IMR-90 (cell line): Measurements from ENCODE around the gene FAM131C. TPM values are rescaled to one million over a fixed set of nuclear protein-coding genes. Genes with fewer than 3 reads are reported as not detected.

Experiments used
- ATAC-seq: fragments of 200-7000 bp; cut with Tn5 transposase; 2 replicates; pipeline ENCODE4 v1.9.1; 2020; ENCODE audit warnings: low read depth, mild to moderate bottlenecking, moderate library complexity
- BruUV-seq: library from RNA; stranded (reverse); fragments of 400-500 nt; replicated peaks from 2 replicates; lab custom pipeline; 2021; lab: Mats Ljungman, UMichigan
- CTCF ChIA-PET: fragments of 300-600 bp; formaldehyde crosslinking; extraction: SDS; loops from one replicate; lab custom pipeline; 2021; ENCODE audit warnings: antibody characterized with exemption; lab: Yijun Ruan, JAX
- POLR2A ChIA-PET: fragments of 300-600 bp; sonication (Branson Sonifier 250); formaldehyde crosslinking; loops from one replicate; lab custom pipeline; 2022; ENCODE audit warnings: antibody characterized with exemption; ENCODE audit not compliant: unreplicated experiment; lab: Charles Lee
- DNase-seq: peaks from one replicate; pipeline ENCODE4 v3.0.0; 2013
- H2AFZ ChIP-seq: replicated peaks from 2 replicates; pipeline ENCODE3; 2013; ENCODE audit warnings: low read length, mild to moderate bottlenecking; ENCODE audit not compliant: poor library complexity
- H2AK5ac ChIP-seq: 2 replicates; pipeline ENCODE4 v1.6.1; 2013; ENCODE audit warnings: low read depth, low read length, inconsistent platforms
- H2AK9ac ChIP-seq: replicated peaks from 2 replicates; pipeline ENCODE3; 2013; ENCODE audit warnings: mild to moderate bottlenecking, low read depth, low read length, moderate library complexity; ENCODE audit not compliant: poor library complexity
- H2BK120ac ChIP-seq: 2 replicates; pipeline ENCODE4 v1.6.1; 2013; ENCODE audit warnings: low read depth, low read length, inconsistent platforms
- H2BK15ac ChIP-seq: 3 replicates; pipeline ENCODE4 v1.6.1; 2013; ENCODE audit warnings: low read depth, low read length, inconsistent platforms
- H2BK20ac ChIP-seq: 2 replicates; pipeline ENCODE4 v1.6.1; 2013; ENCODE audit warnings: low read depth, mild to moderate bottlenecking, inconsistent platforms, low read length, moderate library complexity
- H2BK5ac ChIP-seq: 2 replicates; pipeline ENCODE4 v1.6.1; 2013; ENCODE audit warnings: mild to moderate bottlenecking, low read depth, low read length, inconsistent platforms; ENCODE audit not compliant: poor library complexity, severe bottlenecking
- H3K14ac ChIP-seq: replicated peaks from 2 replicates; pipeline ENCODE4 v1.6.1; 2013; ENCODE audit warnings: low read depth, low read length, inconsistent platforms
- H3K18ac ChIP-seq: 2 replicates; pipeline ENCODE4 v1.6.1; 2013; ENCODE audit warnings: low read depth, low read length, control low read depth
- H3K23ac ChIP-seq: 2 replicates; pipeline ENCODE4 v1.6.1; 2013; ENCODE audit warnings: low read depth, low read length, inconsistent platforms
- H3K27ac ChIP-seq: 2 replicates; pipeline ENCODE4 v1.5.1; 2013; ENCODE audit warnings: mild to moderate bottlenecking, control low read depth, low read length; ENCODE audit not compliant: insufficient read depth
- H3K27me3 ChIP-seq: 2 replicates; pipeline ENCODE4 v1.6.1; 2013; ENCODE audit warnings: low read length; ENCODE audit not compliant: control insufficient read depth, insufficient read depth
- H3K36me3 ChIP-seq: 2 replicates; pipeline ENCODE4 v1.6.1; 2013; ENCODE audit warnings: low read length, mixed read lengths; ENCODE audit not compliant: control insufficient read depth, insufficient read depth
- H3K4ac ChIP-seq: 2 replicates; pipeline ENCODE4 v1.6.1; 2013; ENCODE audit warnings: low read depth, low read length, inconsistent platforms
- H3K4me1 ChIP-seq: 2 replicates; pipeline ENCODE4 v1.6.1; 2013; ENCODE audit warnings: low read length, mixed read lengths; ENCODE audit not compliant: control insufficient read depth, insufficient read depth
- H3K4me2 ChIP-seq: 2 replicates; pipeline ENCODE4 v1.6.1; 2013; ENCODE audit warnings: low read depth, mild to moderate bottlenecking, control low read depth, low read length, moderate library complexity
- H3K4me3 ChIP-seq: 2 replicates; pipeline ENCODE4 v1.5.1; 2013; ENCODE audit warnings: low read depth, mild to moderate bottlenecking, control low read depth, low read length, moderate library complexity; ENCODE audit not compliant: insufficient read depth
- H3K56ac ChIP-seq: 2 replicates; pipeline ENCODE4 v1.6.1; 2013; ENCODE audit warnings: low read length, inconsistent platforms; ENCODE audit not compliant: insufficient read depth; ENCODE audit errors: extremely low read depth
- H3K79me1 ChIP-seq, 2 experiments: 2 replicates each; pipeline ENCODE4 v1.6.1; 2013; ENCODE audit warnings: low read length in 2 of 2, inconsistent platforms in 1 of 2, low read depth in 1 of 2
- H3K9ac ChIP-seq: 2 replicates; pipeline ENCODE4 v1.6.1; 2013; ENCODE audit warnings: low read depth, low read length, control low read depth
- H3K9me1 ChIP-seq: 2 replicates; pipeline ENCODE4 v1.6.1; 2013; ENCODE audit warnings: low read length, inconsistent platforms; ENCODE audit not compliant: insufficient read depth
- H3K9me3 ChIP-seq: 2 replicates; pipeline ENCODE4 v1.6.1; 2013; ENCODE audit warnings: low read length; ENCODE audit not compliant: control insufficient read depth, insufficient read depth
- H4K20me1 ChIP-seq: 2 replicates; pipeline ENCODE4 v1.6.1; 2013; ENCODE audit warnings: low read length, inconsistent platforms; ENCODE audit not compliant: insufficient read depth
- H4K5ac ChIP-seq: 2 replicates; pipeline ENCODE4 v1.6.1; 2013; ENCODE audit warnings: mild to moderate bottlenecking, low read depth, low read length, control low read depth
- H4K8ac ChIP-seq, 2 experiments: 2 replicates each; pipeline ENCODE4 v1.6.1; 2013; ENCODE audit warnings: low read depth in 2 of 2, low read length in 2 of 2, control low read depth in 1 of 2, inconsistent platforms in 1 of 2
- H4K91ac ChIP-seq: 2 replicates; pipeline ENCODE4 v1.6.1; 2013; ENCODE audit warnings: low read depth, low read length, inconsistent platforms; ENCODE audit not compliant: insufficient read depth
- BHLHE40 ChIP-seq: fragments of 150-350 bp; IDR thresholded peaks from 2 replicates; pipeline ENCODE4 v1.6.1; 2016; ENCODE audit warnings: mild to moderate bottlenecking, low read depth, low read length
- CHD1 ChIP-seq: IDR thresholded peaks from 2 replicates; pipeline ENCODE4 v1.6.1; 2012; ENCODE audit warnings: low read depth, low read length, improper control_type of control experiment
- RAD21 ChIP-seq: IDR thresholded peaks from 2 replicates; pipeline ENCODE4 v1.6.1; 2012; ENCODE audit warnings: low read length, improper control_type of control experiment
- RCOR1 ChIP-seq: IDR thresholded peaks from 2 replicates; pipeline ENCODE4 v1.6.1; 2012; ENCODE audit warnings: mild to moderate bottlenecking, low read length, improper control_type of control experiment; ENCODE audit not compliant: insufficient replicate concordance
- WGBS, 2 experiments: methylation state at CpG; one replicate each; pipeline versions ENCODE4 v1.1.5 to v1.1.7; 2013; ENCODE audit warnings: missing lambda C conversion rate in 2 of 2; ENCODE audit not compliant: insufficient read length in 1 of 2; ENCODE audit errors: extremely low coverage in 2 of 2; 5-methylcytosine and 5-hydroxymethylcytosine counted together
- dilution Hi-C: fragments of 300-500 bp; cut with HindIII; formaldehyde crosslinking; loops from one replicate; pipeline ENCODE4 v1.14.3; 2018; ENCODE audit warnings: low sequenced_read_pairs; ENCODE audit not compliant: unreplicated experiment
- in situ Hi-C: fragments of 300-500 bp; cut with MboI; formaldehyde crosslinking; loops from 3 replicates; pipeline ENCODE4 v1.14.3; 2019; ENCODE audit warnings: low sequenced_read_pairs, inconsistent platforms, mixed read lengths
- intact Hi-C: fragments of 100-400 bp; cut with micrococcal nuclease; formaldehyde crosslinking; loops from 2 replicates; pipeline ENCODE4 v1.10.0; 2022
- polyA plus RNA-seq, 3 experiments: library from polyadenylated mRNA; depleted of rRNA; stranded (reverse); fragments of >200 nt; gene quantifications; 2 replicates each; pipeline ENCODE4 v1.2.3, GENCODE V29; 2012; ENCODE audit warnings: low replicate concordance in 1 of 3
- total RNA-seq: library from RNA; depleted of rRNA; stranded (reverse); fragments of >200 nt; gene quantifications from 2 replicates; pipeline ENCODE4 v1.2.3, GENCODE V29; 2012
- TF ChIP-seq, protein P1 (sequence below): conservative IDR thresholded peaks from 2 replicates; pipeline ENCODE4 v1.5.1; 2012; ENCODE audit warnings: mild to moderate bottlenecking, low read depth, low read length, improper control_type of control experiment

Gene FAM131C
- total and polyA plus RNA-seq, 2 of the 4 experiments (the other 2 are of a cell fraction): 0.18 to 1.0 TPM

DNA sequence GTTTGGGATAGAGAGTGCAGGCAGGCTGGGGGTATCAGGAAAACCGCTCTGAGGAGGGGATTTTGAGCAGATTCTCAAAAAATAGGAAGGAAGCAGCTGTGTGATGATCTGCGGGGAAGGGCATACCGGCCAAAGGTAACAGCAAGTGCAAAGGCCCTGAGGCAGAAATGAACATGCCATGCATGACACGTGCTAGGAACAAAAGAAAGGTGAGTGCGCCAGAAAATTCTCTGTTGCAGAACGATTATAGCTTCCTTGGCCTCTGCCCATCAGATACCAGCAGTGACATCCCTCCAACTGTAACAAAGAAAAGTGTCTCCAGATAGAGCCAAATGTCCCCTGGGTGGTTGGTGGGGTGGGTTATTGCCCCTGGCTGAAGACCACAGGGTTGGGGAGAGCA lies 37.0 kb upstream of the FAM131C start:
- Histone ChIP-seq H2AK9ac (no peak overlapping the region), H3K27me3 (no peaks in the 10 kb centered on the region; the same call in 1 of the 2 replicates), H2BK120ac (no peak overlapping the region), H3K56ac (no peak overlapping the region), H4K91ac (no peak overlapping the region), H4K8ac (no peak overlapping the region), H3K4me3 (no peak overlapping the region), H2BK20ac (no peak overlapping the region), H3K4ac (no peak overlapping the region), H2BK5ac (no peak overlapping the region), H3K9me3 (peaks cover 4% of the 10 kb centered on the region), H3K9me1 (no peaks in the 10 kb centered on the region), H3K79me1 (no peaks in the 10 kb centered on the region; a peak in 1 of 4 replicates), H2AK5ac (no peak overlapping the region), H3K4me1 (peaks cover 18% of the 10 kb centered on the region), H4K5ac (no peak overlapping the region), H3K4me2 (no peak overlapping the region), H3K23ac (no peak overlapping the region), H3K18ac (no peak overlapping the region), H4K20me1 (no peaks in the 10 kb centered on the region), H3K27ac (no peak overlapping the region), H3K36me3 (no peaks in the 10 kb centered on the region), H2AFZ (no peak overlapping the region), H2BK15ac (no peak overlapping the region), H3K14ac (no peak overlapping the region), H3K9ac (no peak overlapping the region)
- no peak for ATAC-seq
- CTCF ChIA-PET: interaction anchor here (0.6 kb wide), 1 partner anchor 23 kb away, joined by 3 read pairs; no protein-coding TSS in a partner anchor
- TF ChIP-seq, protein P1, sequence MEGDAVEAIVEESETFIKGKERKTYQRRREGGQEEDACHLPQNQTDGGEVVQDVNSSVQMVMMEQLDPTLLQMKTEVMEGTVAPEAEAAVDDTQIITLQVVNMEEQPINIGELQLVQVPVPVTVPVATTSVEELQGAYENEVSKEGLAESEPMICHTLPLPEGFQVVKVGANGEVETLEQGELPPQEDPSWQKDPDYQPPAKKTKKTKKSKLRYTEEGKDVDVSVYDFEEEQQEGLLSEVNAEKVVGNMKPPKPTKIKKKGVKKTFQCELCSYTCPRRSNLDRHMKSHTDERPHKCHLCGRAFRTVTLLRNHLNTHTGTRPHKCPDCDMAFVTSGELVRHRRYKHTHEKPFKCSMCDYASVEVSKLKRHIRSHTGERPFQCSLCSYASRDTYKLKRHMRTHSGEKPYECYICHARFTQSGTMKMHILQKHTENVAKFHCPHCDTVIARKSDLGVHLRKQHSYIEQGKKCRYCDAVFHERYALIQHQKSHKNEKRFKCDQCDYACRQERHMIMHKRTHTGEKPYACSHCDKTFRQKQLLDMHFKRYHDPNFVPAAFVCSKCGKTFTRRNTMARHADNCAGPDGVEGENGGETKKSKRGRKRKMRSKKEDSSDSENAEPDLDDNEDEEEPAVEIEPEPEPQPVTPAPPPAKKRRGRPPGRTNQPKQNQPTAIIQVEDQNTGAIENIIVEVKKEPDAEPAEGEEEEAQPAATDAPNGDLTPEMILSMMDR: no peak
- no peak for TF ChIP-seq RCOR1
- TF ChIP-seq CHD1: no peak
- TF ChIP-seq BHLHE40: no peak
- TF ChIP-seq RAD21: no peak
- no TSS peak for BruUV-seq
- dilution Hi-C loops (no loop called here), intact Hi-C loops (no loop called here), in situ Hi-C loops (no loop called here)
- POLR2A ChIA-PET: no interaction called here
- 100% methylated on average over 3 of the region's 6 CpGs; no CpG with 5 or more reads in 1 of the 2 experiments for WGBS, 2 experiments
- DNase-seq: no peak
